T-helper 2 cell treated with Interferon-gamma antibody and Interleukin-4, amounts not matched to agents 100 ng/mL and 5 ng/mL, for 36 hours (primary cell): ENCODE data around the gene MYBPC1. TPM values are rescaled to one million over a fixed set of nuclear protein-coding genes. Genes with fewer than 3 reads are reported as not detected.

Experiments
- intact Hi-C: fragments of 100-400 bp; cut with micrococcal nuclease; formaldehyde crosslinking; loops from one replicate; pipeline ENCODE4 v1.15.1; 2023
- total RNA-seq: library from RNA; stranded (reverse); gene quantifications from 2 replicates; pipeline ENCODE4 v1.2.3, GENCODE V29; 2022

MYBPC1 gene
- total RNA-seq, 1 donor from 2014 or later: not detected

DNA sequence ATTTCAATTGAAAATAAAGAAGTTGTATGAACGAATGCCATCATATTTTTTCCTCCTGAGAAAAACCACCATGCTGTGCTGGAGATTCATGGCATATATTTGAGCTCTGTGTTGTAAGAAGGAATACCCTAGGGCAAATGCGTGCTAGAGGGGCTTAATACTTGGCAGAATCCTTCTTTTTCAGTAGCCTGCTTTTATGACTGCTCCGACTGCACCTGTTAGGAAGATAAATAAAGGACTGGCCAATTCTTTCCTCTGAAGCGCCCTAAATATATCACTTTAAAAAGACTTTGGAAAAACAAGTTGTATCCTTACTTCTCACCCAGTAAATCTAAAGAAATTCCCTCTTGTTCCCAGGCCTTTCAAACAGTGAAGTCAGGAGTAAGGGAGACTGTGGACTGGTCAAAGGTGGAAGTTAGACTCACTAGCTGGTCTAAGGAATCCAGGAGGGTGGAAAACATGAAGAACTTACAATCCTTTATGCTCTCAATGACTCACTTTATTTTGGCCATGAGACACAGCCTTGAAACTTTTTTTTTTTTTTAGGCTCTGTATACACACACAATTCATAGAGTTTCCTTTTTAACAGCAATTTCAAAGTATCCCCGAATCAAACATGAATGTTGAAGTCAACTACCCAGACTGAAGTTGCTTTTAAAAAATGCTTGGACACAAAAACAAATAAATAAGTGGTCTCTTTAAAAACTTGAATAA lies 5.2 kb downstream of the MYBPC1 start:
- intact Hi-C loops: no loop called here

DNA sequence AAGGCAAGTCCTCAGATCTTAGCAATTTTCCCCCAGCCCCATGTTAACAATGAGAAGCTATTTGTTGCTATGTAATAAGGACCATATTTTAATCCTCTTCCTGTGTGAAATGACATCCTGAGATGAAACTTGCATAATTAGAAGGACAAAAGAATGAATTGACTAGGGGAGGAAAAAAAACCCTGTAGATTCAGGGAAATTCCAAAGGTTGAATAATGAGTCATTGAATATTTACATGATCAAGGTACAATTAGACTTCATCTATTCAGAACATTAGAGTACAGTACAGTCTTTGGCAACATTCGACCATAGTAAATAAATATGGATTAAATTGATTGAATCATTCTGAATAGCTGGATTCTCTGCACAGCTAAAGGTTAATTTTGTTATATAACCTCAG lies 9.4 kb downstream of the MYBPC1 start:
- intact Hi-C loops: no loop called here

DNA sequence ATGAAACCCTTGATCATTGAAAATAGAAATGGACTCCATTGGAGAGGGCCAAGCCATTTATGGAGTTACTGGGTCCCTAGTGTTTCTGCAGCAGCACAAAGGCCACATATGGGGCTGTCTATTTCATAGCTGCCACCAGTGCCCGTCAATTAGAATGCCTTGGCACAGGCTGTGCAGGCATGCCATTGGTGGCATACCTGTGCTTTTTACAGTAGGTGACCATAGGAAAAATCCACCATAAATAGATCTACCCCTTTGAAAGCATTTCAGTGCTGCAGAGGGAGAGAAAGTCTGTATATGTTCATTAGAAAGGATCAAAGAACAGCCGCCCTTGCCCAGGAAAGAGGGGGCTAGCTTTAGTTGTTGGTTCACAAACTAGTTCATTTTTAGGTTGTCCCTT lies 13.1 kb downstream of the MYBPC1 start:
- intact Hi-C loops: no loop called here

DNA sequence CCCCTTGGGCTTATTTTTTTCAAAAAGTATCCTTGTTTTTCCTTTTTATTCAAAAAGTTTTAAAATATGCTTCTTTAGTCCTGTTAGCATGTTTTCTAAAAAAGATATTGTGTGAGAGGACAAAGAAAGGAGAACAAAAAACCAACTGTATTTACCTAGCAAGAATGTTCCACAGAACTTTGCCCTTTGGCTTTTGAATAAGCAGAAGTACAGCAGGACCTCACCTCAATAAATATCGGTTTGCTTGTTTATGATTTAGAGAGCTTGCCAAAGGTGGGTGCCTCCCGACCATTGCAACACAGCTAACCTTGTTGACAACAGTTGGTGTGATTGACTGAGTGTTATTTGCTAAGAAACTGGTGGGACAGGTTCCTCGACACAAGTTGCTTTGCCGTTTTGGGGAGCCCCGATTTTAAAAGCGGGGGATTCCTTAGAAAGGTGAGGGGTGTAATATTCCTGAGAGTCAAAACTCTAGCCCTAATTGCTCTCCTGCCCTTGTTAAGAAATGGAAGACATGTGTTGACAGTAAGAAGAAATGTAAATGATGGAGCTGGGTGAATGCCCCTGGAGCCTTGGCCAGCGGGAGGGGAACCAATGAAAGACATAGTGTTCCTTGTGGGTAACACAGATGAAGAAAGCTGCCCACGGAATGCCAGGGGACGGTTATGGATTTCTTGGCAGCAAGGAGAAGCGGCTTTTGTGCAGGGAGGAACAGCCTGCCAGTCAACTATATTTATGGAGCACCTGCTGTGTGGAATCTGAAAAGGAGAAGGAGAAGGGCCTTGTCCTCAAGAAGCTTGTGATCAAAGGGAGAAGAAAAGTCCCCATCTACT lies 13.7 kb downstream of the MYBPC1 start:
- intact Hi-C loops: no loop called here

DNA sequence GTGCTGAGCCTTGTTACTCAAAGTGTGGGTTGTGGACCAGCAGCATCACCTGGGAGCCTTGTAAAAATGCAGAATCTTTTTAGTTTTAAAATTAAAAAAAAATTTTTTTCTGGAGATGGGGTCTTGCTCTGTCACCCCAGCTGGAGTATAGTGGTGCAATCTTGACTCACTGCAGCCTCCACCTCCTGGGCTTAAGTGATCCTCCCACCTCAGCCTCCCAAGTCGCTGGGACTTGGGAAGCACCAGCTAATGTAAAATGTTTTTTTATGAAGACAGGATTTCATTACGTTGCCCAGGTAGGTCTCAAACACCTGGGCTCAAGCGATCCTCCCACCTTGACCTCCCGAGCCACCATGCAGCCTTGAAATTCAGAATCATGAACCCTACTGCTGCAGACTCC lies 14.4 kb downstream of the MYBPC1 start:
- intact Hi-C loops: no loop called here

DNA sequence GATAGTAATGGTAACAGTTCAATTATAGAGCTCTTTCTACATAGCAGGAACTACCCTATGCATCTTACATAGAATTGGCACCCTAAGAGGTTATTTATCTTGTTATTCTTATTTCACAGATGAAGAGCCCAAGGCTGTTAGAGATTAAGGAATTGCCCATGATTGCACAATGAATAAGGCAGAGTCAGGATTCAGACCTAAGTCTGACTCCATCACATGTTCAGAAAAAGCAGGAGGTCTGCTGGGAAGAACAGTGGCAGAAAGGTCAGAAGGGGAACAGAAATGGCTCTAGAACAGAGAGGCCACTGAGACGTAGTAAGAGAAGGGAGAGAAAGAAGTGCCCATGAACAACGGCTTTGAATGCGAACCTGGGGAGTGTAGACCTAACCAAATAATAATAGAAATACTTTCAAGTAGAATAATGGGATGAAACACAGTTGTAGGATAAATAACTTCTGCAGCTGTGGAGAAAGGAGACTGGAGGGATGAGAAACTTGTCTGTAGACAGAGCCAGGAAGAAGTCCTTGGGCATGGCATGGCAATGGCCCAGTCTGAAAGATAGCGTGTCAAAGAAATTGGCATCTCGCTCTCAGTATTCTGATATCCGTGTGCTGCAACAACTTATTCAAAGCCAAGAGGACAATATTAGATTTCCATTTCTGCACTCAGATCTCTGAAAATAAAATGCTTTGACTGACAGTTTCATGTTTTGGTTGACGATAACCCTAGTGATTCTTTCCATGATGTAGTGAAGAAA lies 17.6 kb downstream of the MYBPC1 start:
- intact Hi-C loops: no loop called here

DNA sequence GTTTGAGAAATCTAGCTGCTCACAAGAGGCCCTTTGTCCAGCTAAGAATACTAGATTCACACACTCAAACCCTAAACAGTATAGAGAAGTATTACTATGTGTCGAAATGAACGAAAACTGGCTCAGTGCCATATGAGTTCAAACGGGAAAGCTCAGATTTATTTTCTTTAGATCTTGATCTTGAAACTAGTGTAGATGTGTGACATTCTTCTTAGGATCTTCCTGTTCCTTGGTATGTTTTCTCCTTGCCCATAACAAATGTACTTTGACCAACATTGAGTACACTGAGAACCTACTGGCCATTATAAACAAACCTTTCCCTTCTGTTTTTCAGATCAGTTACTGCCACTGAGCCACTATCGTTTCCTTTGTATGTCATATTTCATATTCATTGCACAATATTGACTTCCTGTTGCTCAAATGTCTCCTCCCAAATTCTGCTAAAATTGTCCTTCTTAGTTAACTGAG lies 21.3 kb downstream of the MYBPC1 start:
- intact Hi-C loops: no loop called here

DNA sequence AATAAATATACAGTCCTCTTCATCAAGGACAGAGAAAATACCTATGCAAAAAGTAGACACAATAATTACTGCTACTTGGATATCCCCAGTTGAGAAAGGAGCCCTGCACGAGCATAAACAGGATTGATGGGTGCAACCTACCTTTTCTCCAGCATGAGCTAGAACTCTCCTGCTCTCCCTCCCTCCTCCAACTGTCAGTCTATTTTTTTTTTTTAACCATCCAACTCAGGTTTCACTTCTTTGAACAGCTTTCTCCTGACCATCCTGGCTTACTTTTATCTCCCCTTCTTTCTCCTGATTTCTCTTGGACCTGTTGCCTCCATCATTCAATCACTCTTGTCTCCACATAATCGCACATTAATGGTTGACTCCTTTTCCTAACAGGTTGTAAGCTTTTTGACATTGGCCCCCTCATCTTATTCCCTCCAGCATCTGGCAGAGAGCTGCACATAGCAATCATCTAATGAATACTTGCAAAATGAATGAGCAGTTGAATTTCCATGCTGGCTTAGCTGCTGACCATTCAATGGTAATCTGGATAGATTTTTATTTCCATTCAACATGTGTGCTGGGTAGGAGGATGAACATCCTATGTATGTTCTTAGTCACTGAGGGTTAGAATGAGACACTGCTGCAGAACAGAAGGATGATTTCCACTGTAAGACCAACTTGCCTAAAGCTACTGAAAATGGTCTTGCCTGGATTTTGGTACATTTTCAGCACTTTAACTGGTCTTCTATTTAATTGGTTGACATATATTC lies 24.4 kb downstream of the MYBPC1 start:
- intact Hi-C loops: no loop called here

DNA sequence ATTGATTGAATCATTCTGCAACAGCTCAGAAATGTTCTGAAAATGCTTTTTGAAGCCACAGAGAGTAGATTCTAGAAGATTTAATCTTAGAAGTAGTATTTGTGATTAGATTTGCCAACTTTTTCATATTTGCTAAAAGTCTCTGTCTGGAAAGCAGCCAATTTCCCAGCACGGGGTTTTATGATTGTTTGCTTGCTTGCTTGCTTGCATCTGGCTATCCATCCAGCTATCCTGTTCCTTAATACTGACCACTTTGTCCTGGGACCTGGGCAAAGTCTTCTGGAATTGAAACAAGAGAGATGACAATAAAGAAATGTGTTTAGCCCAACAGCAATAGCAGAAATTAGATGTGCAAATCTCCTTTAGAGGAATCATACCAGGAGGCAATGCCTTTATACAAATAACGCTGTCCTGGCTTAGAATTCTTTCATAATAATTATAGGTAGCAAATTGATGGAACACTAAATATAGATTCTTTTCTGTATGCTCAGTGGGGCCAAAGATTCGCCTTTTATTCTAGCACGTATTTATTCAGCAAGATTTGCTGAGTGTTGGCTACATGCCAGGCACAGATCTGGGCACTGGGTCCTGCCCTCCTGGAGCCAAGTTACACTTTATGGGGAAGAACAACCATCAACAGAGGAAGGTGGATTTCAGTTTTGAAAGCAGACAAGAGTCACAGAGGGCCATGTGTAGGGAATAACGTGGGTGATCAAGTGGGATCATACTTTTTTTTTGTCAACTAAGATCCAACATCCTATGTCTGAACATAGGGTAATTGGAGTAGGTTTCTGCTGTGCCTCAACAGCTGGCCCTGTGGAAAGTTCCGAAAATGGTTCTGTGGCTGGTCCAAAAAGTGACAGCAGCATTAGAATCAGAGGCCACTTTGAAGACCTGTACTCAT lies 25.3 kb downstream of the MYBPC1 start:
- intact Hi-C loops: no loop called here

DNA sequence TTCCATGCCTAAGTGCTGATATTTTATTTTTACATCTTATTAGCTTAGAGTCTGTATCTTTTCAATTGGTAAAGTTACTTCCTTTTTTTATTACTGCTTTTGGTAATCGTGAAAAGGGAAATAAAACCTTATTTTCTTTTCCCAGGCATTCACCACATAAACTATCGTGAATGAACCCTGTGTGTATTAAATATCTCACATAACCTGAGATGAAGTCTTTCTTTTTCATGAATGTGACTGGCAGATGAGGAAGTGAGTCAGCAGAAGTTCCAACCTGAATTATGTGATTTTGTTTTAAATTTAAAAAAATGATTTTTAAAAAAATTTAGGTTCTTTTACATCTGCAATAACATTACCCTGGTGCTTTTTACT lies 26.0 kb downstream of the MYBPC1 start:
- intact Hi-C loops: no loop called here

DNA sequence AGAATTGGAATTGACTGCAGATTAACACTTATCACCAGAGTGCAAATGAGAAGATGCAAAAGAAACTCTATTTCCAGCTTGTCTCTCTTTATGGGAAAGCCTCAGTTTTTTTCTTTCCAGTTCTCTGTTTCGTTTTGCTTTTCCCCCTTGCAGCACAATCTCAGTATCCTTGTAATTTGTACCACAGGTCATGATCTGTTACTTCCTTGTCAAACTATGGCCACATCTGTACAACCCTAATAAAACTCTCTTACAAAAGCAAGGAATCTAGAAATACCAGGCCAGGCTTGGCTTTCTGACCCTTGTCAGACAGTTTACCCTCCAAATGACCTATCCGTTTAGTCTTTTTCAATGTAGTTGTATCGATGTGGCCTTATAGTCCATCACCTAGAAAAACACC lies 33.9 kb downstream of the MYBPC1 start:
- intact Hi-C loops: no loop called here

DNA sequence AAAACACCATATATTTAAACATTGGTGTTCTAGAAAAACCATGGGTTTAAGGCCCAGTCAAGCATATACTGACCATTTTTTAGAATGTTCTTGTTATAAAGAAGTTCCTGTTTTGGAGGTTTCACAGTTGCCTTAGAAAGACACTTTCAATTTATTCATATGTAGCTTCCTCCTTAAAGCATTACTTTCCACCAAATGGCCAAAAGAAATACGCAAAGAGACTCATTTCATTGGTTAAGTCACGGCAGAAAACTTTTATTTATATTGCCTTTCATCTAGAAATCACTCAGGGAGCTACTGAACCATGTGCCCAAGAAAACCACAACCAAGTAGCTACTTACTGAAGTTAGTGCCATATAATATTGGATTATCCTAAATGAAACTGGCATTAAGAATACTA lies 40.0 kb downstream of the MYBPC1 start:
- intact Hi-C loops: no loop called here

DNA sequence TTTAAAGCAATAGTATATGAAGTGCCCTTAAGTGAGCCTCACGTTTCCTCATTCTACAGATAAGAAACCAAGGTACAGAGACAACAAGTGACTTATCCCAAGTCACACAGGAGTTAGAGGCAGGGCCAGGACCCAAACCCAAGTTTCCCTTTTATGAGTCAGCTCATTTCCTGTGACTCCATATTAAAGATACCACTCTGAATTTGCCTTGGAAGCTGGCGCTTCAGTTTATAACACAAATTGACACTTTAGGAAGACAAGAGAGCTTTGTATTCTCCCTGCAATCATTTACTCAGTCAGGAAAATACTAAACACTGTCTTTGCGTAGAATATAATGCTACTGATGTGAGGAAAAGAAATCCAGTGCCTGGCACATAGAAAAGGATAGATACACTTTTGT lies 43.2 kb downstream of the MYBPC1 start:
- intact Hi-C loops: no loop called here

DNA sequence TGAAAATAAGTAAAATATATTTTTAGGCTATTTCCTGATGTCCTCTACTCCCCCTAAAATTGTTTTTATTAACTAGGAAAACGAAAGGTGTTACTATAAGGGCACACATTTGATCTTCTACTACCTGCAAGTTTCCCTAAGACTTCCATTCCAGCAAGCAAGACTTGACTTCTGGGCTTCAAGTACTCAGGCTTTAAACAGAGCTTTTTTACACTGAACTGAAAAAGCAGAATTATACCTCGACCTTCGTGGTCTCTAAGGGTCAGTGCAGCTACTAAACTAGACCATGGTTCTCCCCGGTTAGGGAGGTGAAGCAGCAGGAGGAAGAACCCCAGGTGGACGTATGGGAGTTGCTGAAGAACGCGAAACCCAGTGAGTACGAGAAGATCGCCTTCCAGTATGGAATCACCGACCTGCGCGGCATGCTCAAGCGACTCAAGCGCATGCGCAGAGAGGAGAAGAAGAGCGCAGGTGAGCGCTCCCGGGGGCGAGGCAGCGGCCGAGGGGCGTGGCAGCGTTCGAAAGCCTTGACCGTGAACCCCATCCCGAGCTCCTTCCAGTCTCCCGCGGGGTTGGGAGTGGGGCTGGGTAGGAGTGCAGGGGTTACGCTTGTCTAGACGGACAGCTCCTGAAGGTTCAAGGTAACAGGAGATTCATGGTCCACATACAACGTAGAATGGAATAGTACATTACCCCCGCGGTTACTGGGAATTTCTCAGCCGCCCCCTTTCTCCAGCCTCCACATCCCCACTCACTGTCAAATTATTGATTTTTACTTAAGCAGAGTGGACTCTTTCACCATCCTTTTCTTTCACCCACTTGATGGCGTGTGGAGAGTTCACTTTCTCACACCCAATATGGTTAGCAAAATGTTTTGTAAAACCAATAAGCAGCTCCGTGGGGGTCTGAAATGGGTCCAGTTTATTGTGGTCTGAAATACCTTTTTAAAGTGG lies 47.6 kb downstream of the MYBPC1 start:
- intact Hi-C loops: no loop called here

DNA sequence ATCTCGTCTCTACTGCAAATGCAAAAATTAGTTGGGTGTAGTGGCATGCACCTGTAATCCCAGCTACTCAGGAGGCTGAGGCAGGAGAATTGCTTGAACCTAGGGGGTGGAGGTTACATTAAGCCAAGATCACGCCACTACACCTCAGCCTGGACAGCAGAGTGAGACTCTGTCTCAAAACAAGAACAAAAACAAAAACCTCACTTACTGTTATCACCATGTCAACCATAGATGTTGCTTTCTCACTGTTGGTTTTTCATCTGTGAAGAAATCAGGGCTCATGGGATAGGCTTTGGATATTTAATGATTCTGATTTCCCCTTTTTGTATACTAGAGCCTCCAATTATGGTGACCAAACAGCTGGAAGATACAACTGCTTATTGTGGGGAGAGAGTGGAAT lies 52.9 kb downstream of the MYBPC1 start:
- intact Hi-C loops: no loop called here

DNA sequence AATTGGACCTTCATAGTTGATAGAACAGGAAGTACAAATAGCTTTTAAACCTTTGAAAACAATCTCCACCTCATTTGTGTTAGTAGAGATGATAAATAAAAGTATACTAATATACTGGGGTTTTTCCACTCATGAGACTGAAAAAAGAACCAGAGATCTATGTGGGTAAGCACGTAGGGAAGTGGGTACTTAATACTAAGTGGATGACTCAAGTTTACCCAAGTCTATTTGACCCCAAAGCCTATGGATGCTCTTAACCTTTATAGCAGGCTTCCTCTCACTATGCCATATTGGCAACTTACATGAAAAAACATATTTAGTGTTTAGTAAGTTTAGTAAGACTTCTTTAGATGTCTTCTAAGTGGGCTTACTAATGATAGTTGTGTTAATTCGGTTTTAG lies 53.4 kb downstream of the MYBPC1 start:
- intact Hi-C loops: no loop called here

DNA sequence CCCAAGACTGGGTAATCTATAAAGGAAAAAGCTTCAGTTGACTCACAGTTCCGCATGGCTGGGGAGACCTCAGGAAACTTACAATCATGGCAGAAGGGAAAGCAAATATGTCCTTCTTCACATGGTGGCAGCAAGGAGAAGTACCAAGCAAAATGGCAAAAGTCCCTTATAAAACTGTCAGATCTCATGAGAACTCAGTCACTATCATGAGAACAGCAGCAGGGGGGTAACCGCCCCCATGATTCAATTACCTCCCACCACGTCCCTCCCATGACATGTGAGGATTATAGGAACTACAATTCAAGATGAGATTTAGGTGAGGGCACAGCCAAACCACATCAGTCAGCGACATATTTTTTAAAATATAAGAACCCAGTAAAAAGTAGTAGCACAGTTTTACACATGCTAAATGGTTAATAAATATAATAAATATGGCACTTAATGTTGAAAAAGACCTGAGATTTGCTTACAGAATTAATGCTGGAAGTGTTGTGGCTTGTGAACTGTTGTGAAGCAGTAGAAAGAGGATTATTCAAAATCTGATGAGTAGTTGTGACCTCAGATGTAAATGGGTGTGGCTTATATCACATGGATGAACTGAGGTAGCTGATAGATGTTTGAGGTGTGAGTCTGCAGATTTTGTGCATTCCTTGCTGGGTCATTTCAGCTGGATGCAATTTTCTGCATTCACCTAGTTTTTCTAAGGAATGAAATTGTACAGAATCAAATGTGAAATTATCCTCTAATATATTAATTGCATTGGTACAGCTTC lies 55.8 kb downstream of the MYBPC1 start:
- intact Hi-C loops: no loop called here

DNA sequence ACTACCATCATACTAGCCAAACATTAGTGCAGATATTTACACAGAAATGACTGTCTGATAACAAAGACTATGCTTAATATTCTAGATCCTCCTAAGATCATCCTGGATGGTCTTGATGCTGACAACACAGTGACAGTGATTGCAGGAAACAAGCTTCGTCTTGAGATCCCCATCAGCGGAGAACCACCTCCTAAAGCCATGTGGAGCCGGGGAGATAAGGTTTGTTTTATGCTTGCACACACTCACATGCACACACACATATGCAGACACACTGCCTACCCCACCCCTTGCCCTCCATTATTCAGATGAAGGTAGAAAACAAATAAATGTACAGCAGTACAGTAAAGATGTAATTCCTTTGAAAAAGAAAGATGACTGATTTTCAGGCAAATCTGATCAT lies 58.3 kb downstream of the MYBPC1 start:
- intact Hi-C loops: no loop called here
